Epithelial cell of esophagus (primary cell): Measurements from ENCODE around the gene AUP1.
A peak's percentile ranks its signal among the peaks of the same experiment; 100 is the strongest.

Experiments
- DNase-seq: peaks from one replicate; pipeline ENCODE4 v3.0.0; 2010; ENCODE audit warnings: low read depth
- H3K4me3 ChIP-seq: 2 replicates; pipeline ENCODE4 v1.5.1; 2011; ENCODE audit warnings: mild to moderate bottlenecking, low read length, control low read depth
- TF ChIP-seq, protein P1 (sequence below): IDR thresholded peaks from 2 replicates; pipeline ENCODE4 v1.5.1; 2011; ENCODE audit warnings: low read depth, mild to moderate bottlenecking, low read length, control low read depth, inconsistent platforms; ENCODE audit not compliant: insufficient read depth; ENCODE audit errors: missing control alignments

Gene AUP1

DNA sequence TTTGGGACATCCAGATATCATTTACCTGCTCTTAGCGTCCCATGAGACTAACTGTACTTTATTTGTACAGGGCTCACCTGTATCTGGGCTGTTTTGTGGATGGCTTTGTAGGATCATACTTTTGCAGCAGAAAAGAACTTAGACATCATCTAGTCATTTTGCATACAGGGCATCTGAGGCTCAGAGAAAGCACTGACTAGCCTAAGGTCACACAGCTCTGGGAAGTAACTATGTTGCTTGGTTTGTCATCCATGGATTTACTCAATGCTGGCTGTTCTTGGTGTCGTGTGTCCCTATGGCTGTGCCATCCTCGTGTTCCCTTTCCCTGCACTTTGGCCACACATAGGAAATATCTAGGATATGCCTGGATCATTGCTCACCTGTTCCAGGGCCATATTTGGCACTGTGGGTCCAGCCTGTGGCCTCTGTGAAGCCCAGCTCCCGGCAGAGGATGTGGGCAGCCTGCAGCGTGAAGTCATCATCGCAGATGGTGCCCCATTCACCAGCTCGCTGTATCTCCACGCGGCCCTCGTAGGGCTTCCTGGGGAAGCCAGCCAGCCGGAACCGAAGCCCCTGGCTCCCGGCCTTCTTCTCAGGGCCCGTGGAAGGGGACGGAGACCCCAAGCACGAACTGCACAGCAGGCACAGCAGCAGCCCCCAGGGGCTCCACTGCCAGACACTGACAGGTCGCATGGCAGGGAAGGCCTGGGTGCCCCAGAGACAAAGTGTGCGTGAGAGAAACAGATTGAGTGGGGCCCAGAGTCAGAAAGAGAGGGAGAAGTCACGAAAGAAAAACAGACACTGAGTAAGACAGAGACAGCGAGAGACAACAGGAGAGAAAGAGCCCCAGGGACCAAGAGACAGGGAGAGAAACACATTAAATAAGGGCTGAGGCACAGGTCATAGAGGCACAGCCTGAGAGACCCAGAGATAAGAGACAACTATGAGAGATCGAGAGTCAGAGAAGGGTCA is 22.7 kb upstream of the AUP1 start:
- DNase-seq, result no peak
- TF ChIP-seq, protein P1, sequence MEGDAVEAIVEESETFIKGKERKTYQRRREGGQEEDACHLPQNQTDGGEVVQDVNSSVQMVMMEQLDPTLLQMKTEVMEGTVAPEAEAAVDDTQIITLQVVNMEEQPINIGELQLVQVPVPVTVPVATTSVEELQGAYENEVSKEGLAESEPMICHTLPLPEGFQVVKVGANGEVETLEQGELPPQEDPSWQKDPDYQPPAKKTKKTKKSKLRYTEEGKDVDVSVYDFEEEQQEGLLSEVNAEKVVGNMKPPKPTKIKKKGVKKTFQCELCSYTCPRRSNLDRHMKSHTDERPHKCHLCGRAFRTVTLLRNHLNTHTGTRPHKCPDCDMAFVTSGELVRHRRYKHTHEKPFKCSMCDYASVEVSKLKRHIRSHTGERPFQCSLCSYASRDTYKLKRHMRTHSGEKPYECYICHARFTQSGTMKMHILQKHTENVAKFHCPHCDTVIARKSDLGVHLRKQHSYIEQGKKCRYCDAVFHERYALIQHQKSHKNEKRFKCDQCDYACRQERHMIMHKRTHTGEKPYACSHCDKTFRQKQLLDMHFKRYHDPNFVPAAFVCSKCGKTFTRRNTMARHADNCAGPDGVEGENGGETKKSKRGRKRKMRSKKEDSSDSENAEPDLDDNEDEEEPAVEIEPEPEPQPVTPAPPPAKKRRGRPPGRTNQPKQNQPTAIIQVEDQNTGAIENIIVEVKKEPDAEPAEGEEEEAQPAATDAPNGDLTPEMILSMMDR, result no peak
- no peak overlapping the region for H3K4me3 ChIP-seq

DNA sequence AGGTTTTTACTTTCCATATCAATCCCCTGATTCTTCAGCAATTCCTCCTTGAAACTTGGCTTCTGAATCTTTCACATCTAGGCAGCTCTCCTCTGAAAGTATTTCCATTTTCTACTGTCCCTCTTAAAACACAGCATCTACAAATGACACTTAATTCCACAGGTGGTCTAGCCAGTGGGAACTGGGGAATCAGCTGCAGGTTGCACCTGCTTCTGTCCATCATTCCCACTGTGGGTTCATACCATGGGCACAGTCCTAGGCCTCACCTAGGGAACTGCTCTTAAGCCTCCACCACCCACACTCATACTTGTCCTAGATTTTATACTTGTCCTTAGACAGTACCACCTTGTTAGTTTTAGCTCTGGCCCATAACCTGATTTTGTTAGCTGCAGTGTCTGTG is 22.0 kb upstream of the AUP1 start:
- no peak overlapping the region for H3K4me3 ChIP-seq
- no peak for DNase-seq
- TF ChIP-seq, protein P1, result no peak

DNA sequence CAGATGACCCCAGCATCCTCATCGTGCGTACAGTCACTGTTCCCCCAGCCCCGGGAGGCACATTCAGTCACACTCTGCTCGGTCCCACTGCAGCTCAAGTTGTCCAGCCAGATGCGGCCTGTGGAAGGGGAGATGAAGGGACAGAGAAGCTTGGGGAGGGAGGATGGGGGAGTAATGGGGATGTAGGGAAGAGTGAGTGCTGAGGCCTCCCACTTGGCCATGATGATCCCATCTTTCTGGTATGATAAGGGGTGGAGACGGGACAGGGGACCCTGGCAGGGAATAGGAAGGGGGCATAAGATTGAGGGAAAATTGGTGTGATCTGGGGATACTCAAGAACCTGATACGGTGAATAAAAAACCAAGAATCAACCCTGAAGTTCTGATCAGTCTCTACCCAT is 20.7 kb upstream of the AUP1 start:
- DNase-seq, result no peak
- H3K4me3 ChIP-seq, result no peak overlapping the region
- TF ChIP-seq, protein P1, result no peak

DNA sequence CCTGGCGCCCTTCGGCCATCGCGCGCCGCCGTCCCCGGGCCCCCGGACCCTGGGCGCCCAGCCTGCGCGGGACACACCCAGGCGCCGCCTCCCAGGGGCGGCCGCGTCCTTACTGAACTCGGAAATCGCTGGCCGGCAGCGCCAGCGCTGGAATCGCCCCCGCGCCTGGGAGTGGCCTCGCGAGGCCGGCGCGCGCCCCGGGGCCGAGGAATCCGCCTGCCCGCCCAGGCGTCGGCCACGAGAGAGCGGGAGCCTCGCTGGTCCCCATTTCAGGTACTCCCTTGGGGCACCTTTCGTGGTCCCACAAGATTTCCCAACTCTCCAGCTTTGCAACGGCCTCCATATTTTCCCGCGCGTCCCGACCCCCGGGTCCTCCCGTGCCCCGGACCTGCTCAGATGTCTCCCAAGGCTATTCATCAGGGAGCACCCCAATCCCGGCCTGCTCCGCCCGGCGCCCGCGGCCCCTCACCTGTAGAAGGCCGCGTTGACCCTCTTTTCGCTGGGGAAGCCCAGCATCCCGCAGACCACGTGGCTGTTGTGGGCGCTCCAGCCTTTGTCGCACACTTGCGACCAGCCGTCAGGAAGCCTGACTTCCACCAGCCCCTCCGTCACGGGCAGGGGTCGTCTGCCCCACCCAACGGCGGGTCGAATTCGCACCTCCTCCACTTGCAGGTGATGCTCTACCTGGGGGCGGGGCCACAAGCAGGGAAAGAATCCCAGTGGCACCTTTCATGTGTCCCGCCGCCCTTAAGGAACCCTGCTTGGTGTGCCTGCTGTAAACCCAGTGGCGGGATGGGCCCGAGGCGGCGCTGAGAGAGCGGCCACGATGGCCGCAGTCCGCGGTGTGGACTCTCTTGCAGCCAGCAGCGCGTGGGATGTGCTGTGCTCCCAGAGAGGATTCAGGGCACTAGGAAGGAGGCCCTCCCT is 19.7 kb upstream of the AUP1 start:
- H3K4me3 ChIP-seq, result peak overlapping the region; percentile 51
- peak; percentile 58 for DNase-seq
- TF ChIP-seq, protein P1, result no peak

DNA sequence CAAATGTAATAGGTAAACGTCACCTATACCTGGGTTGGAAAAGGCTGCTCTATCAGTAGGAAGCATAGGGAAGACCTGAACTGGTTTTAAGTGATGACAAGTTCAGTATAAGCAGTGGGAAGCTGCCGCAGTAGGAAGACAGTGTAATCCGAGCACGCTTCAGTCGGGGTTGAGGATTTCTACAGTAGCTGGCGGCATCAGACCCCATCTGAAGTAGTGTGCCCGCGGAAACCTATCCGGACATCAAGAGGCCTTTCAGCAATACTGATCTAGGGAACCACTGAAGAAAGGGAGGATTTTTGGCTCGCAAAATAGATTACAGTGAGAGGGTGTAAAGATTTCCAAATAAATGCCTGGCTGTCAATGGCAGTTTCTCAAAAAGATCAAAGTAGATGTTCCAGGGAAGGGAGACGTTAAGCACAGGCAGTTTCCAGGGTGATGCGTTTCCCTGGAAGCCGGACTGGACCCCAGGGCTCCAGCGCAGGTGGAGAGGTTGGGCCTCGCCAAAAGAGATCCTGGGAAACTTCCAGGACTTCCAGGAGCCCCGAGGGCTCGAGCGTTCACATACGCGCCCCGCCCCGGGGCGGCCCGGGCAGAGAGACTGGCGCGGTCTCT is 18.9 kb upstream of the AUP1 start:
- H3K4me3 ChIP-seq, result peak overlapping the region; percentile 51
- TF ChIP-seq, protein P1, result no peak
- DNase-seq, result no peak

DNA sequence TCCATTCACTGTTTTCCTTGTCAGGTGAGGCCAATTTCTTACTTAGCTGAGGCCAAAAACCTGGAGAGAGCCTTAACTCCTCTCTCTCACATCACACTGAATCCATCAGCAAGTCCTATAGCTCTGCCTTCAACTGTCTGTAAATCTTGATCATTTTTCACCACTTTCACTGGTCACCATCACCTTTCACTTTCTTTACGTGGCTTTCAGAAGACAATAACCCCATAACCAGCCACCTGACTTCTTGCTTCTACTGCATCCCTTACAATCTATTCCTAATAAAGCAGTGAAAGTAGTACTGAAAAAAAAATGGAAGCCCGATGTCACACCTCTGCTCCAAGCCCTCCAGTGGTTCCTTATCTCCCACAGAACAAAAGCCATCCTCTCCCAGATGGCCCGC is 16.5 kb upstream of the AUP1 start:
- no peak overlapping the region for H3K4me3 ChIP-seq
- TF ChIP-seq, protein P1, result no peak
- DNase-seq, result no peak
